WTC11 (cell line): ENCODE measurements around the gene RGS17.

Experiments used
- TCF7 ChIP-seq: sonication (generic); formaldehyde crosslinking; IDR thresholded peaks from 2 replicates; pipeline ENCODE4 v1.8.0; 2022; ENCODE audit warnings: mild to moderate bottlenecking, low read depth, missing genetic modification reagents, moderate library complexity
- TP53 ChIP-seq: sonication (generic); formaldehyde crosslinking; IDR thresholded peaks from 2 replicates; pipeline ENCODE4 v1.8.1; 2023; ENCODE audit warnings: mild to moderate bottlenecking, missing genetic modification reagents
- ZNF138 ChIP-seq: sonication (generic); formaldehyde crosslinking; conservative IDR thresholded peaks from 2 replicates; pipeline ENCODE4 v1.8.1; 2022; ENCODE audit warnings: mild to moderate bottlenecking, moderate library complexity, missing genetic modification reagents
- TF ChIP-seq, protein P1 (sequence below): fragments of 250-450 bp; sonication (Bioruptor Pico); IDR thresholded peaks from 2 replicates; pipeline ENCODE4 v1.9.0; 2021; ENCODE audit warnings: mild to moderate bottlenecking

DNA sequence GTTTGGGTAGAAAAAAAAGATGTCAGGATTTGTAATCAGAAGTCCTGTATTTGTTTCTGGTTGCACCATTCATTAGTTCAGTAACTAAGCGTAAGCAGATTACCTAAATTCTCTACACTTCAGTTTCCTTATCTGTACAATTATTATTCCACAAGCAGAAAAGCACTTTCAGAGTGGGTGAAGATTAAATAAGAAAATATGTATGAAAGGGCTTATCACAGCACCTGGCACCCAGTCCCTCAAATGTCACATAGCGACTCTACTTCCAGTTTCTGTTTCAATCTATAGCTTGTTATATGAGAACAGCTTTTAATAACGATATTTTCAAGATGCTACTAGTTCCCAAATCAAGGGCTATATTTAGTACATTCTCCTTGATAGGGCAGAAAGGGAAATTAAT is 31.4 kb downstream of the RGS17 start:
- TF ChIP-seq, protein P1, sequence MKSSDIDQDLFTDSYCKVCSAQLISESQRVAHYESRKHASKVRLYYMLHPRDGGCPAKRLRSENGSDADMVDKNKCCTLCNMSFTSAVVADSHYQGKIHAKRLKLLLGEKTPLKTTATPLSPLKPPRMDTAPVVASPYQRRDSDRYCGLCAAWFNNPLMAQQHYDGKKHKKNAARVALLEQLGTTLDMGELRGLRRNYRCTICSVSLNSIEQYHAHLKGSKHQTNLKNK, result no peak
- TF ChIP-seq TCF7 (CRISPR knock-in tag), result no peak
- no peak for TF ChIP-seq ZNF138
- no peak for TF ChIP-seq TP53
